ES-I3 (cell line): ENCODE measurements around the gene SMIM22.

Experiments
- H3K36me3 ChIP-seq: 2 replicates; pipeline ENCODE4 v1.6.1; 2013; ENCODE audit warnings: mild to moderate bottlenecking, low read length, control low read depth, moderate library complexity; ENCODE audit not compliant: insufficient read depth
- H3K4me1 ChIP-seq: 2 replicates; pipeline ENCODE4 v1.6.1; 2013; ENCODE audit warnings: mild to moderate bottlenecking, control low read depth, low read length; ENCODE audit not compliant: insufficient read depth
- H3K9ac ChIP-seq: 2 replicates; pipeline ENCODE4 v1.6.1; 2013; ENCODE audit warnings: low read depth, mild to moderate bottlenecking, low read length, moderate library complexity
- H3K9me3 ChIP-seq: 2 replicates; pipeline ENCODE4 v1.6.1; 2013; ENCODE audit warnings: mild to moderate bottlenecking, low read length, moderate library complexity; ENCODE audit not compliant: control insufficient read depth, insufficient read depth

SMIM22 gene, protein sequence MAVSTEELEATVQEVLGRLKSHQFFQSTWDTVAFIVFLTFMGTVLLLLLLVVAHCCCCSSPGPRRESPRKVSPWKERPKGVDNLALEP

DNA sequence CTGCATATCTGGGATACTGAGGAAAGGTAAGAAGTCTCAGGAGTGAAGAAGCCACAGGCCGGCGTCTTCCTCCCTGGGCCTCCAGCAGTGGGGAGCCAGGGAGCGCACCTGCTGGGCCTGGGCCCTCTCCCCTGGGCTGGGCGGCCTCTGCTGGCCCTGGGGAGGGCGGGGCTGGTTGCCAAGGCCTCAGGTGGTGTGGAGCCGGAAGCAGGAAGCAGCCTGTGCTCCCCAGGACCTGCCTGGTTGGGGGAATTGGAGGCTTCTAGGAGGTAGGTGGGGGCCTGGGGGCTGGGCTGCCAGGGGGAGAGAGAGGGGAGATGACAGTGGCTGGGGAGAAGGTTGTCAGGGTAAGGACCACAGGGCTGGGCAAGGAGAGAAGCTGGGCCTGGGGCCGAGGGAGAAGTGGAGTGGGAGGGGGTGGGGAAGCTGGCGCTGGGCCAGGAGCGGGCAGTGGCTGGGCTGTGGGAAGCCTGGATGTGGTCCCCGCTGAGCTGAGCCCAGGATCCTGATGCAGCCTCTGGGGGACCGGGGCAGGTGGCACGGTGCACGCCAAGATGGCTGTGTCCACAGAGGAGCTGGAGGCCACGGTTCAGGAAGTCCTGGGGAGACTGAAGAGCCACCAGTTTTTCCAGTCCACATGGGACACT lies at the start of gene SMIM22:
TSS of gene SMIM22 (plus strand) at position 189 of the 647 bp plus-strand sequence. CDS start at position 555, 366 bp downstream.
- H3K9ac ChIP-seq, result no peak within 1 kb of the TSS
- no peaks in the 10 kb centered on the region for H3K9me3 ChIP-seq
- no peaks in the 10 kb centered on the region for H3K4me1 ChIP-seq
- no peaks in the 10 kb centered on the region for H3K36me3 ChIP-seq

DNA sequence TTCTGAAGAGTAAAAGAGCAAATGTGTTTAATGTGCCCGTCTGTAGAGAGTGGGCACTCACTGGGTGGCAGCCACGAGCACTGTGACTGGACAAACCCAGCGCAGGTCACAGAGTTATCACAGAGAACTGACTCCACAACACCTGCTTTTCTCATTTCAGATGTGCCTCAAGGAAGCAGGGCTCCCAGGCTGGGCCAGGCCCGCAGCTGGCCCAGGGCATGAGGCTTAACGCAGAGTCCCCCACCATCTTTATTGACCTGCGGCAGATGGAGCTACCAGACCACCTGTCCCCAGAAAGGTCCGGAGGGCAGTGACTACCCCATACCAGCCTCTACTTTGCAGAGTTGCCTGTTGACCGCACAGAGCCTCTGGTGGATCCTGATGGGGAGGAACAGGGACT lies 49.0 kb upstream of the SMIM22 start:
- Histone ChIP-seq H3K9ac (no peak overlapping the region), H3K9me3 (no peaks in the 10 kb centered on the region), H3K36me3 (peaks cover 4% of the 10 kb centered on the region; the same call in 1 of the 2 replicates), H3K4me1 (peaks cover 22% of the 10 kb centered on the region)

DNA sequence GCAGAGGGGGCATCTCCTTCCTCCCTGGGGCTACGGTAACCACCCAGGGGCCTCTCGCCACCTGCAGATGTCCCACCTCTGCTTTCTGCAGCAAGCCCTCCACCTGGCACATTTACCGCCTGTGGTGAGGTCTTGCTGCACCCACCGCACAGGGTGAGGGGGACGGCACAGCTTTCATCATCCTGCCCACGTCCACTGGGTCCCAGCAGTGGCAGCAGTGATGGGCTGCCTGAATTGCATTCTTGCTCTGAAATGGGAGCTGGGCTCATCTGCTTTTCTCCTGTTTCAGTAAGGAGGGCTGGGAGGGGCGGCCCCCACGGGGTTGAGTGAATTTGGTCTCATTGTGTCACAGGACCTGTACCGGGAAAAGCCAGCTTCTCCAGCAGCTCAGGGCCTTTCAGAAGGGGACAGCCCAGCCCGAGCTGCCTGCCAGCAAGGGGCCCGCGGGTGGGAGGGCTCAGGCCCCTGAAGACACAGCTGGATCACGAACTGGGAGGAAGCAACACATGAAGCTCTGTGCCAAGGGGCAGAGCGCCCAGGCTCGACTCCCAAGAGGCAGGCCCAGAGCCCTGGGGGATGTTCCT lies 48.1 kb upstream of the SMIM22 start:
- Histone ChIP-seq H3K36me3 (peaks cover 4% of the 10 kb centered on the region; the same call in 1 of the 2 replicates), H3K9me3 (no peaks in the 10 kb centered on the region), H3K9ac (no peak overlapping the region), H3K4me1 (peaks cover 22% of the 10 kb centered on the region)

DNA sequence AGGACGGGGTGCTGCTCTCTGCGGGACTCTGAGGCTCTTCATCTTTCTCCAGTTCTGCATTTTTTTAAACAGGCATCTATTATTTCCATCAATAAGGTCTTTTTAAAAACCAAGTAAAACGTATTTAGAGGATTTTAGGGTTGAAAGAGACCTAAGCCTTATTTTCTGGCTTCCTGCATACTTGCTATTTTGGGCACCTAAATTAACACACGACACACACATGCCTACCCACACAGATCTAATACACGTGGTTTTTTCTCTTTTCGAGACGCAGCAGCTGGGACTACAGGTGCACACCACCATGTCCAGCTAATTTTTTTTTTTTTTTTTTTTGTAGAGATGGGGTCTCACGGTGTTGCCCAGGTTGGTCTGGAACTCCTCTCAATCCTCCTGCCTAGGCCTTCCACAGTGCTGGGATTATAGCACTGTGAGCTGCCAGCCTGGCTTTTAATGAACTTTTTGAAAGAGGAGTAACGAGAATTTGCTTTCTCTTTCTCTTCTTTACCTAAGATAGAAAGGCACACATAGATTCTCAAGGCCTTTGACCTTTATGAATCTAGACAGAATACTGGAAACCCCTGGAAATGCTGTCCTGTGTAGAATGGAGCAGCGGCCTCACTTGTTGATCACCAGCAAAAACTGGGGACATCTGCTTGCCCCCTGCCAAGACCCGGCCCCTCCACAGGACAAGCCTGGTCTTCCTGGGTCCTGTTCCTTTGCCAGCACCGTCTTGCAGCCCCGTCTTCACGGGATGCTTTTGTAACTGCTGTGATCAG lies 47.1 kb upstream of the SMIM22 start:
- Histone ChIP-seq H3K9ac (no peak overlapping the region), H3K9me3 (no peaks in the 10 kb centered on the region), H3K4me1 (peaks cover 15% of the 10 kb centered on the region; the same call in 1 of the 2 replicates), H3K36me3 (peaks cover 4% of the 10 kb centered on the region; the same call in 1 of the 2 replicates)

DNA sequence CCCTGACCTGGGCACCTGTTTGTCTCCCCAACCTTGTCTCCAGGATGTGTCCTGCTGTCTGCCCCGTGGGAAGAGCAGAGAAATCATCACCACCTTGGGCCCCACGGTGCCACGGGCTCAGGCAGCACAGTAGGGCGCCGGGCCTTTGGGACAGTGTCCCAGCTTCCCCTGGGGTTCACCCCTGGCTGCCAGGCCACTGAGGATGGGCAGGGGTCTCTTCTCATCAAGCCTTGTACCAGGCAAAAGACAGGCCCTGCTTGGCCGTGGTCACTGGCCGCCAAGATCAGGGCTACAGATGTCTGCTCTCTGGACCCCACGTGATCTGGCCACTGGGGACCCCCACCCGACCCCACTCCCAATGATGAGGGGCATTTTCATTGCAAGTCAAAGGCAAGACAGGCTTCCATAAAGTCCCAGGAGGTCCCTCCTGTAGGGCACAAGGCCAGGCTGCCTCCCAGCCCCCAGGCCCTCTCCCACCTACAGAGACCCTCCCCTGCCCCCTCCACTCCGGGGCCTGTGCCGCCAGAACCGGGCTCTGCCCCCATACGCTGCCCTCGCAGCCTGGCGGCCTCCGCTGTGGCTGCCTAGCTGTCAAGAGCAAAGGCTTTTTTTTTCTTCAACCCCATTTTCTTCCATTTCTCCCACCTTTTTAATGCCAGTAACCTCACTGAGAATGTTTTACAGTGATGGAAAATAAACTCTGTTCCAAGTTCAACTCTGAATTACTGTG lies 46.3 kb upstream of the SMIM22 start:
- Histone ChIP-seq H3K36me3 (peaks cover 4% of the 10 kb centered on the region; the same call in 1 of the 2 replicates), H3K9ac (no peak overlapping the region), H3K4me1 (peaks cover 10% of the 10 kb centered on the region; the same call in 1 of the 2 replicates), H3K9me3 (no peaks in the 10 kb centered on the region)

DNA sequence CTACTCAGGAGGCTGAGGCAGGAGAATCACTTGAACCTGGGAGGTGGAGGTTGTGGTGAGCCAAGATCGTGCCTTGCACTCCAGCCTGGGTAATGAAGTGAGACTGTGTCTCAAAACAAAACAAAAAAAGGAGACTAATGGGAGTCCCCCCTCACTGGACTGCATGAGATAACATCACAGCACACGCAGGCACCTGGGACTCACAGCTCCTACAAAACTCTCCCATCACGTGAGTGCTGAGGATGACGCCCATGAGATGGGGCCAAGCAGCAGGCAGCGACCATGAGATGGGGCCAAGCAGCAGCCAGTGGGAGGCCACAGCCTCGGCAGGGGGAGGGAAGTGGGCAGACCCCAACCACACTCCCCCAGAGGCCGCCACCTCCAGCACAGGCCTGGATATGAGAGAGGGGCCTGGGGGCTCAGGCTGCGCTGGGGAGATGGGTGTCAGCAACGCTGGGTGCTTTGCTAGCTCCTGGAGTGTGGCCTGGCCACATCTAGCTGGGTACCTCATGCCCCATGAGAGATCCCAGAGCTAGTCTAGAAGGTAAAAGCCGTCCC lies 45.4 kb upstream of the SMIM22 start:
- Histone ChIP-seq H3K9me3 (no peaks in the 10 kb centered on the region), H3K36me3 (peaks cover 4% of the 10 kb centered on the region; the same call in 1 of the 2 replicates), H3K9ac (no peak overlapping the region), H3K4me1 (peaks cover 4% of the 10 kb centered on the region; the same call in 1 of the 2 replicates)

DNA sequence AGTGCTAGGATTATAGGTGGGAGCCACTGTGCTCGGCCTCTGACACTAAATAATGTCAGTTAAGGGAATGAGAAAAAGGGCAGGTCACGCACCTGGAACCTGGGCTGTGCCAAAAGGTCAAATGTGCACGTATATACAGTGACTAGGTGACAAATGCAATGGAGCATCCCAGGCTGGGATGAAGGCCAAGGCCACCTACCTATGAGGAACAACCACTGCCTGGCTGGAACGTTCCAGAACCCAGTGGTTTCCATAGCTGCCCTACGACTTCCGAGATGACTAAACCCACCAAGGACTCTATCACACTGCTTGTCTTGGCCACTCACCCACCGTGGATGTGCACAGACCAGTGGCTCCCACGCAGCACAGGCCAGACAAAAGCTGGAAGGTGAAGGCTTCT lies 44.3 kb upstream of the SMIM22 start:
- Histone ChIP-seq H3K36me3 (peaks cover 12% of the 10 kb centered on the region), H3K9ac (no peak overlapping the region), H3K9me3 (peaks cover 4% of the 10 kb centered on the region), H3K4me1 (no peaks in the 10 kb centered on the region)

DNA sequence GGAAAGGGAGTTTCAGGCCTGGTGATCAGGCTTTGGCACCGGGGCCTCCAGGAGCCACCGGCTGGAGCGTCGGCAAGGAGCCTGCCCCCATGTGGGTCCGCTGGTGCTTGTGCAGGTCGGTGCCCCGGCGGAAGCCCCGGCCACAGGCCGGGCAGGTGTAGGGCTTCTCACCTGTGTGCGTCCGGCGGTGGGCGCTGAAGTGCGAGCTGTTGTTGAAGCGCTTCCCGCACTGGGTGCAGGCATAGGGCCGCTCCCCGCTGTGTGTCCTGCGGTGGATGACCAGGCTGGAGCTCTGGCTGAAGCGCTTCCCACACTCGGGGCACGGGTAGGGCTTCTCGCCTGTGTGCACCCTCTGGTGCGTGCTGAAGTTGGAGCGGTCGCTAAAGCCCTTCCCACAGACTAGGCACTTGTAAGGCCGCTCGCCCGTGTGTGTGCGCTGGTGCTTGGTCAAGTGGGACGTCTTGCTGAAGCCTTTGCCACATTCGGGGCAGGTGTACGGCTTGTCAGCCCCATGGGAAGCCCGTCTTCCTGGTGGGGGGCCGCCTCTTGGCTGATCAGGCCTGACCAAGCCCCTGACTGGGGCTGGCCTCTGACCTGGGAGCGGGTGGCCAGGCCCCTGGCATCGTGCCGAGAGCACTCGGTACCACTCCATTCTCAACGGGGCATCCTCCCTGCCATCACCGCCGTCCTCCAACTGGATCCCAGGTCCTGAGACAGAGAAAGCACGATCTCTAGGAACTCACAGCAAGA lies 42.6 kb upstream of the SMIM22 start:
- Histone ChIP-seq H3K36me3 (peaks cover 12% of the 10 kb centered on the region), H3K4me1 (no peaks in the 10 kb centered on the region), H3K9me3 (peaks cover 5% of the 10 kb centered on the region), H3K9ac (no peak overlapping the region)

DNA sequence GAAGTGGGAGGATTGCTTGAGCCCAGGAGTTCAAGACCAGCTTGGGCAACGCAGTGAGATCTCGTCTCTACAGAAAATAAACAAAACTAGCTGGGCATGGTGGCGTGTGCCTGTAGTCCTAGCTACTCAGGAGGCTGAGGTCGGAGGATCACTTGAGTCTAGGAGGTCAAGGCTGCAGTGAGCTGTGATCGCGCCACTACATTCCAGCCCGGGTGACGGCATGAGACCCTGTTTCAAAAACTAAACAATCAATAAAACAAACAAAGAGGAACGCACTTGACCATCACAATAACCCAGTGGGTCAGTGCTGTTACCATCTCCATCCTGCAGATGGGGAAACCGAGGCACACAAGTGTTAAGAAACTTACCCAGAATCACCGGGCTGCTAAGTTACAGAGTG lies 41.9 kb upstream of the SMIM22 start:
- Histone ChIP-seq H3K9me3 (peaks cover 5% of the 10 kb centered on the region), H3K4me1 (no peaks in the 10 kb centered on the region), H3K9ac (no peak overlapping the region), H3K36me3 (peaks cover 15% of the 10 kb centered on the region)

DNA sequence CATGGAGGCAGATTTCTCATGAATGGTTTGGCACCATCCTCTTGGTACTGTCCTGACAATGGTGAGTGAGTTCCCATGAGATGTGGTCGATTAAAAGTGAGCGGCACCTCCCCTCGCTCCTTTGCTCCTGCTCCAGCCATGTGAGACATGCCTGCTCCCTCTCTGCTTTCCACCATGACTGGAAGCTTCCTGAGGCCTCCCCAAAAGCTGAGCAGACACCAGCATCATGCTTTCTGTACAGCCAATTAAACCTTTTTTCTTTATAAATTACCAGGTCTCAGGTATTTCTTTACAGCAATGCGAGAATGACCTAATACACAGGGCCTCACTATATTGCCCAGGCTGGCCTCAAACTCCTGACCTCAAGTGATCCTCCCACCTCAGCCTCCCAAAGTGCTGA lies 40.3 kb upstream of the SMIM22 start:
- H3K4me1 ChIP-seq, result no peaks in the 10 kb centered on the region
- H3K36me3 ChIP-seq, result peaks cover 21% of the 10 kb centered on the region
- H3K9ac ChIP-seq, result no peak overlapping the region
- H3K9me3 ChIP-seq, result peaks cover 5% of the 10 kb centered on the region

DNA sequence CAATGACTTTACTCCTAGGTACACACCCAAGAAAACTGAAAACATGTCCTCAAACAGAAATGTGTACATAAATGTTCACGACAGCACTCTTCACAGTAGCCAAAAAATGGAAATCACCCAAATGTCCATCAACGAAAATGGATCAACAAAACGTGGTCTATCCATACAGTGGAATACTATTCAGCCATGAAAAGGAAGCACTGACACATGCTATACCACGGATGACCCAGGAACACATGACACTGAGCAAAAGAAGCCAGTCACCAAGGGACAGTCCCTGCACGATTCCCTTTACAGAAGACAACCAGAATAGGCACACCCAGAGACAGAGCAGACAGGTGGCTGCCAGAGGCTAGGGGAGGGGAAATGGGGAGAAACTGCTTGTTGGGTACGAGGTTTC lies 39.5 kb upstream of the SMIM22 start:
- H3K36me3 ChIP-seq, result peaks cover 21% of the 10 kb centered on the region
- H3K9ac ChIP-seq, result no peak overlapping the region
- peaks cover 5% of the 10 kb centered on the region for H3K9me3 ChIP-seq
- H3K4me1 ChIP-seq, result no peaks in the 10 kb centered on the region

DNA sequence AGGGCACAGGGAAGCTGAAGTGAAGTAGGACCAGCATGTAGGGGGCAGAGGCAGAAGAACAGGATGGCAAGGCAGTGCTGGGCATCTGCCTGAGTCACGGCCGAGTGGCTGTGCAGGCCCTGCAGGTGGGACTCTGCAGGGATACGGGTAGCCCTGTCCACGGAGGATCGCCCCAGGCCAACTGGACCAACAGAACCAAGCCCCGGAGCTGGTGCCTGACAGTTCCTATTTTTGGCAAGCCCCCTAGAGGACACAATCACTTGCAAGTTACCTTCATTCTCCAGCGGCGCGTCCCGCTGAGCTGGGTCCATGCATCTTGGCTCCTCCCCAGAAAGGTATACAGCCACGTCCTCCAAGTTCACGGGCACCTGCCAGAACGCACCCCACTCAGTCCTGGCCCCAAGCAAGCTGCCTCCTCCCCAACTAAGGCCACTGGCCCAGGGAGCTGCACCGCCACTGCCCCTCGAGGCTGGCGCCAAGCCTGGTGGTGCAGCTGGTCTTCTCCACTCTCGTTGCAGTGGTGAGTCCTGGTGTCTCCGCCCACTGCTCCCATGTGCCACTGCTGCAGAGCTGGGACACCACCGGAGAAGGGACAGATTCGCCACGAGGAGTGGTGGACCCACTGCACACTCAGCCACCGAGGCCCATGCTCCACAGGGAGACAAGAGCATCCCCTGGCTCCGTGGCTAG lies 34.8 kb upstream of the SMIM22 start:
- no peak overlapping the region for H3K9ac ChIP-seq
- H3K4me1 ChIP-seq, result no peaks in the 10 kb centered on the region
- peaks cover 14% of the 10 kb centered on the region for H3K36me3 ChIP-seq
- peaks cover 5% of the 10 kb centered on the region for H3K9me3 ChIP-seq

DNA sequence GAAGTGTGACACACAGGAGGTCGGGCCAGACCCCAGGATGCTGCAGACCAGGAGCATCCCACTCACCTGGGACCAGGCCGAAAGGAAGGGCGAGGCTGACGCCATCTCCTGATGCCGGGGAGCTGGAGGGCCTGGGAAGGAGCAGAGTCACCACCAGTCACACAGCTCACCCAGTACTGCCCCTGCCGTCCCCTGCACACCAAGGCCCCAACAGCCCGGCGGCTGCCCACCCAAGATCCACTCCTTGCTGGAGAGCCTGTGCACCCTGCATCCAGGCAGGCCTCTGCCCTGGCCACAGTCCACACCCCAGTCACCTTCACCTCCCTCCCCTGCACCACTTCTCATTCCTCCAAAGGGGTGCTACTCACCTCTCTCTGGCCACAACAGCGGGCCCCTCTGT lies 33.0 kb upstream of the SMIM22 start:
- no peak overlapping the region for H3K9ac ChIP-seq
- H3K4me1 ChIP-seq, result no peaks in the 10 kb centered on the region
- peaks cover 9% of the 10 kb centered on the region; the same call in 1 of the 2 replicates for H3K36me3 ChIP-seq
- no peaks in the 10 kb centered on the region for H3K9me3 ChIP-seq
